LNCAP (cell line): ENCODE data around the gene PTPN14.

Experiments
- CTCF ChIP-seq: fragments of 450-650 bp; IDR thresholded peaks from 2 replicates; pipeline ENCODE4 v1.5.1; 2017; ENCODE audit warnings: mild to moderate bottlenecking

PTPN14 gene

GRCh38 chr1:214563881-214564280, 12.5 kb upstream of the PTPN14 start:
- no peak for TF ChIP-seq CTCF

- no peak for TF ChIP-seq CTCF
Observed at GRCh38 chr1:214557952-214558735, 6.7 kb upstream of the PTPN14 start.

- no peak for TF ChIP-seq CTCF
Observed at GRCh38 chr1:214553142-214553710, 1.8 kb upstream of the PTPN14 start.

- 0 out of 2 replicates have a peak, but pooled peaks have one; percentile 6 for TF ChIP-seq CTCF
Observed at GRCh38 chr1:214552174-214552608, 789 bp upstream of the PTPN14 start.

- no peak for TF ChIP-seq CTCF
Observed at GRCh38 chr1:214550857-214551435, 456 bp downstream of the PTPN14 start.

- TF ChIP-seq CTCF = no peak
Observed at GRCh38 chr1:214550013-214550856, 1.2 kb downstream of the PTPN14 start.

GRCh38 chr1:214549604-214550003, 1.8 kb downstream of the PTPN14 start:
- TF ChIP-seq CTCF = no peak
